D721Med (cell line): Measurements from ENCODE around the gene SAMD9.
"Not testable (repeated sequence)": the region's sequence is repeated elsewhere in the genome, so short reads cannot be mapped to it uniquely, and the experiment has no call there.

ENCODE experiments used
- DNase-seq: peaks from one replicate; pipeline ENCODE4 v3.0.0; 2011; ENCODE audit warnings: low spot score; ENCODE audit not compliant: insufficient read length
- FAIRE-seq: peaks from 2 replicates; lab custom pipeline; 2011; peaks lifted over from hg19 to GRCh38; lab: Jason Lieb, UNC
- TF ChIP-seq, protein P1 (sequence below): IDR thresholded peaks from 2 replicates; pipeline ENCODE4 v1.5.1; 2012; ENCODE audit warnings: mild to moderate bottlenecking, control low read depth; ENCODE audit not compliant: insufficient read depth; ENCODE audit errors: missing control alignments

SAMD9 gene

DNA sequence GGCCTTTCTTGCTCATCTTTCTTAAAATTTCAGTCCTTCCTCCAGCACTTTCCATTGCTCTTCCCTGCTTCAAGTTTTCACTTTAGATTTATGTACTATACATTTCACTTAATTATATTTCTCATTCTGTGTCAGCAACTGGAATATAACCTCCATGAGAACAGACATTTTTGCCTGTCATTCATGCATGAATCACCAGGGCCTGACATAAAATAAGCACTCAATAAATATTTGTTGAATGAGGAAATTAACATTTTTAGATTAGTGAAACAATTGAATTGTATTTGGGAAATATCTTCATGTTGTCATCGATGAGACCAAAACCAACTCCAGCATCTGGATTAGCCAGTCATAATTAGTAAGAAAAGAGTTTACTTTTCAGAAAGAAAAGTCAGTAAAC is 24.3 kb upstream of the SAMD9 start:
- FAIRE-seq (no peak), DNase-seq (no peak)
- TF ChIP-seq, protein P1, sequence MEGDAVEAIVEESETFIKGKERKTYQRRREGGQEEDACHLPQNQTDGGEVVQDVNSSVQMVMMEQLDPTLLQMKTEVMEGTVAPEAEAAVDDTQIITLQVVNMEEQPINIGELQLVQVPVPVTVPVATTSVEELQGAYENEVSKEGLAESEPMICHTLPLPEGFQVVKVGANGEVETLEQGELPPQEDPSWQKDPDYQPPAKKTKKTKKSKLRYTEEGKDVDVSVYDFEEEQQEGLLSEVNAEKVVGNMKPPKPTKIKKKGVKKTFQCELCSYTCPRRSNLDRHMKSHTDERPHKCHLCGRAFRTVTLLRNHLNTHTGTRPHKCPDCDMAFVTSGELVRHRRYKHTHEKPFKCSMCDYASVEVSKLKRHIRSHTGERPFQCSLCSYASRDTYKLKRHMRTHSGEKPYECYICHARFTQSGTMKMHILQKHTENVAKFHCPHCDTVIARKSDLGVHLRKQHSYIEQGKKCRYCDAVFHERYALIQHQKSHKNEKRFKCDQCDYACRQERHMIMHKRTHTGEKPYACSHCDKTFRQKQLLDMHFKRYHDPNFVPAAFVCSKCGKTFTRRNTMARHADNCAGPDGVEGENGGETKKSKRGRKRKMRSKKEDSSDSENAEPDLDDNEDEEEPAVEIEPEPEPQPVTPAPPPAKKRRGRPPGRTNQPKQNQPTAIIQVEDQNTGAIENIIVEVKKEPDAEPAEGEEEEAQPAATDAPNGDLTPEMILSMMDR, result no peak

DNA sequence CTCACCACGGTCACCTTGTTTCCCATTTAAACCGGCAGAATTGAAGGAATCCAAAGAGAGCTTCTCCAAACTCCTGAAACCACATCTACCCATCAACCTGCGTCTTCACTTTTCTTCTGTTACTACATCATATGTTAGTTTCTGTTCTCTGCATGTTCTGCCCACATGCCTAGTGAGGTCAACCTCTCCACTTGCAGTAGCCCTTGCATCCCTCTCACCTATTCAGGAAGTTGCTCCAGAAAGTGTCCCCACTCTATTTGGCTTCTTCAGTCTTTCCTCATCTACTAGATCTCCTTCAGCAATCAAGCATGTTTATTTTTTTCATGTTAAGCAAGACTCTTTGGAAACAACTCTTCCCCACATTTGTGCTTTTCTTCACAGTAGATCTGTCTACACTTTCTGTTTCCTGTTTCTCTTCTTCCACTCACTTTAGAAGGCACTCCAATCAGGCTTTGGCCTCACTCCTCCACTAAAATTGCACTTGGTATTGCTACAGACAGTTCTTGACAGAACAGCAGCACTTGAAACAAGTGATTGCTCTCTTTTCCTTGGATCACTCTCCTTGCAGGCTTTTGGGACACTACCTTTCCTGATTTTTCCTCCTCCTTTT is 22.9 kb upstream of the SAMD9 start:
- TF ChIP-seq, protein P1, result no peak
- FAIRE-seq, result no peak
- no peak for DNase-seq

DNA sequence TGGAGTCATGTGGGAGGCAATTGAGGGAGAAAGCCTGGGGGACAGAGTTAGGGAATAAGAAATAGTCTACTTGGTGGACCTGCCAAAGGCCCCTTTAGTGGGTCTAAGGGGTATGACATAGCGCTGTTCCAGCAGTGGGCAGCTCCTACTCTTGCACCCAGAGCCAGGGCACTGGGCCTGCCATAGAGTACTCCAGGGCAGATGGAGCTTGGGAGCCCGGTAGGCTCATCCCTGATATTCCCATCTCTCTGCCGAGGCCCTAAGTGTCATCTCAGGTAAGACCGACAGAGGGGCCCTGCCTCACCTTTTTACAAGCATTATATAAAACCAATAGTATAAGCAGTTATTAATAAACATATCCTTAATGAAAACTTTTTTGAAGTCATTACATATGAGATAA is 20.8 kb upstream of the SAMD9 start:
- FAIRE-seq (no peak), DNase-seq (no peak)
- TF ChIP-seq, protein P1, result no peak

DNA sequence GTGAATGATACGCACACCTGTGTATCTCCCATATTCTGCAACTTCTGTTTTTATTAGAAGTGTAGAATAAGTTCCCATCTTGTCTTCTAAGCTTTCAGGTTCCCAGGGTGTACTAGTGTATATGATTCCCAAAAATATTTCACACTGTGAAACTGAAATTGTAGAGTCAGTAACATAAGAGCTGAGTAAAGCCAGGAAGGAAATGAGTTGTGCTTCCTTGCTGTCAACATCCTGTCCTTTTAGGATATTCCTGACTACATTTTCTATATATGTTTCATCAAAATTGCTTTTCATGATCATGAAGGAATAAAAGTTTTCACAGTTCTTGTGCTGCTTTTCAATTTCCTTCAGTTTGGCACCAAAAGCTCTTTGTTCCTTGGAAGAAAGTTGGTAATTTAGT is 15.2 kb upstream of the SAMD9 start:
- no peak for DNase-seq
- no peak for FAIRE-seq
- TF ChIP-seq, protein P1, result no peak

DNA sequence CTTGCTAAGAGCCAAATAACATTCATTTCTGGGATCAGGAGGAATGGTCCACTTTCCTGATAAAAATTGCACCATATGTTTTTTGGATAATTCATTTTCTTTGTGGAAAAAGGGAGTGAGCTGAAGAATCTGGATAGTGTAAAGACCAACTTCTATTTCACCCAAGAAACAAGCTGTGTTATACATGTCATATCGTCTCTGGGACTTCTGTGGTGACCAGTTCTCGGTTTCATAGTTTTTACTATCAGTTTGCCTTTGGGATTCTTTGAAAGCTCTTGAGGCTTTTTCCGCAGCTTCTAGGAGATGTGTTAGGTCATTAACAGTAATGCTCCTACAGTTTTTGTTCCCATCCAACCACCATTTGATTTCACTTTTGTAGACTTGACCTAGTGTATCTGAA is 14.4 kb upstream of the SAMD9 start:
- DNase-seq (no peak), FAIRE-seq (no peak)
- TF ChIP-seq, protein P1, result no peak

DNA sequence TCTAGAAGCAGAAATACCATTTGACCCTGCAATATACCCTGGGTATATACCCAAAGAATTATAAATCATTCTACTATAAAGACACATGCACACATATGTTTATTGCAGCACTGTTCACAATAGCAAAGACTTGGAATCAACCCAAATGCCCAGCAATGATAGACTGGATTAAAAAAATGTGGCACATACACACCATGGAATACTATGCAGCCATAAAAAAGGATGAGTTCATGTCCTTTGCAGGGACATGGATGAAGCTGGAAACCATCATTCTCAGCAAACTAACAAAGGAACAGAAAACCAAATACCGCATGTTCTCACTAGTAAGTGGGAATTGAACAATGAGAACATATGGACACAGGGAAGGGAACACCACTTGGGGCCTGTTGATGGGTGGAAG is 9.2 kb upstream of the SAMD9 start:
- not testable (repeated sequence) for DNase-seq, FAIRE-seq

DNA sequence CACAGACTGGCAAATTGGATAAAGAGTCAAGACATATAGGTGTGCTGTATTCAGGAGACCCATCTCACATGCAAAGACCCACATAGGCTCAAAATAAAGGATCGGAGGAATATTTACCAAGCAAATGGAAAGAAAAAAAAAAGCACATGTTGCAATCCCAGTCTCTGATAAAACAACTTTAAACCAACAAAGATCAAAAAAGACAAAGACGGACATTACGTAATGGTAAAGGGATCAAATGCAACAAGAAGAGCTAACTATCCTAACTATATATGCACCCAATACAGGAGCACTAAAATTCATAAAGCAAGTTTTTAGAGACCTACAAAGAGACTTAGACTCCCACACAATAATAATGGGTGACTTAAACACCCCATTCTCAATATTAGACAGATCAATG is 5.8 kb upstream of the SAMD9 start:
- FAIRE-seq, result not testable (repeated sequence)

DNA sequence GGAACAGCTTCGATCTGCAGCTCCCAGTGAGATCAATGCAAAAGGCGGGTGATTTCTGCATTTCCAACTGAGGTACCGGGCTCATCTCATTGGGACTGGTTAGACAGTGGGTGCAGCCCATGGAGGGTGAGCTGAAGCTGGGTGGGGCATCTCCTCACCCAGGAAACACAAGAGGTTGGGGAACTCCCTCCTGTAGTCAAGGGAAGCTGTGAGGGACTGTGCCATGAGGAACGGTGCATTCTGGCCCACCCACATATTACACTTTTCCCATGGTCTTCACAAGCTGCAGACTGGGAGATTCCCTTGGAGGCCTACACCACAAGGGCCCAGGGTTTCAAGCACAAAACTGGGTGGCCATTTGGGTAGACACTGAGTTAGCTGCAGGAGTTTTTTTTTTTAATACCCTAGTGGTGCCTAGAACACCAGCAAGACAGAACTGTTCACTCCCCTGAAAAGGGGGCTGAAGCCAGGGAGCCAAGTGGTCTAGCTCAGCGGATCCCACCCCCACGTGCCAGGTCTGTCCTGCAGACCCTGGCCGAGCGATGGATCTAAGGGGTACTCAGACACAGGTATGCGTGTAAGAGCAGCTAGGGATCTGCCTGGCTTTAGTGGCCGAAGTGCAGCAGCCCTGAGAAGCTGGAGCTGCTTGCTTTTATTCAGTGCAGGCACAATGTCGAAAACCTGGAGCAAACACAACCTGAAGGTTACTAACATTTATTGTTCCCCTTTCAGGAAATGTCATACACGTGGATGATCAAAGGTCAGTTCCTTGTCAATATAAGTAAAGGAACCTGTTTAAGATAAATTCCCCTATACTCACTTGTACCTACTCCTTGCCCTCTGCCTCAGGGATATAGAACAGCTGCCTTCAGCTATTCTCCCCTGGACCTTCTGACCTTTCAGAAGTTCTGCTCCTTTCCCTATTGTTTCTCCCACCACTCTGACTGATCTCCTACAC is 3.1 kb upstream of the SAMD9 start:
- FAIRE-seq (no peak), DNase-seq (no peak)
- TF ChIP-seq, protein P1, result no peak

More for the DNA sequence above, 5.8 kb upstream of the SAMD9 start:
- DNase-seq, result not testable (repeated sequence)
